ENCODE results near the gene PBXIP1.

GRCh38 chr1:154992721-154993571 is 37.0 kb upstream of the PBXIP1 start:
- TF ChIP-seq EP300 (IDR thresholded peaks at IDR 0.05) (no peak), POLR2A (IDR thresholded peaks at IDR 0.05) (no peak), CTCF (IDR thresholded peaks at IDR 0.05) (no peak)

All from suprapubic skin (tissue), 3 donors.